ENCODE measurements around the gene ITSN1. TPM values are rescaled to one million over a fixed set of nuclear protein-coding genes. Genes with fewer than 3 reads are reported as not detected.
A peak's percentile ranks its signal among the peaks of the same experiment; 100 is the strongest.
"Not testable (repeated sequence)": the region's sequence is repeated elsewhere in the genome, so short reads cannot be mapped to it uniquely, and the experiment has no call there.

Gene ITSN1
- polyA plus RNA-seq, 1 donor from 2014 or later: 0.01 TPM

DNA sequence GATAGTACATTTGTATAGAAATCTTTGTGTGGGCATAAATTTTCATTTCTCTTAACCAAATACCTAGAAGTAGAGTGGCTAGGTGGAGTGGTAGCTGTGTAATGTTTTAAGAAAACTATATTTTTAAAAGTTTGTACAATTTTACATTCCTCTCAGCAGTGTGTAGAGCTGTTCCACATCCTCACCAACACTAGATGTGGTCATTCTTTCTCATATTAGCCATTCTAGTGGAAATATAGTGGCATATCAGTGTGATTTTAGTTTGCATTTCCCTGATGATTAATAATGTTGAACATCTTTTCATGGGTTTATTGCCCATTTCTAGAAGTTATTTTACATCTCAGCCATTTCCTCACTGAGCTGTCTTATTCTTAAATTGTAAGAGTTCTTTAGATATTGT, 65.5 kb downstream of the ITSN1 start:
- Mint-ChIP-seq H3K36me3 (peaks cover 10% of the 10 kb centered on the region), H3K27ac (no peak overlapping the region), H3K4me1 (peaks cover 0 to 2% (median 0%) of the 10 kb centered on the region in 3 donors), H3K27me3 (no peaks in the 10 kb centered on the region), H3K9me3 (peaks cover 4 to 13% (median 5%) of the 10 kb centered on the region in 3 donors), H3K4me3 (no peak overlapping the region)

DNA sequence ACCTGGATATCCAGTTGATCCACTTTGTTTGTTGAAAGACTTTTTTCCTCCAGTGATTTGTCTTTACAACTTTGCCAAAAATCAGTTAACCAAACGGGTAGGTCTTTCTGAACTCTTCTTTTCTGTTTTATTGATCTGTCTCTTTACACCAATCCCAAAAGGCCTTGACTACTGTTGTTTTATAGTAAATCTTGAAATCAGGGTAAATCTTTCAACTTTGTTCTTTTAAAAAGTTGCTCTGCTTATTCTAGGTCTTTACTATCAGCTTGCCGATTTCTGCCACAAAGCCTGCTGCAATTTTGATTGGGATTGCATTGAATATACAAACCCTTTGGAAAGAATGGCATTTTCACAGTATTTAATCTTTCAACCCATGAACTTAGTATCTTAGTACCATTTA, 66.6 kb downstream of the ITSN1 start:
- Mint-ChIP-seq H3K9me3 (peaks cover 4 to 13% (median 5%) of the 10 kb centered on the region in 3 donors), H3K4me1 (peaks cover 0 to 2% (median 0%) of the 10 kb centered on the region in 3 donors), H3K4me3 (no peak overlapping the region), H3K27me3 (no peaks in the 10 kb centered on the region), H3K27ac (no peak overlapping the region), H3K36me3 (peaks cover 10% of the 10 kb centered on the region)

DNA sequence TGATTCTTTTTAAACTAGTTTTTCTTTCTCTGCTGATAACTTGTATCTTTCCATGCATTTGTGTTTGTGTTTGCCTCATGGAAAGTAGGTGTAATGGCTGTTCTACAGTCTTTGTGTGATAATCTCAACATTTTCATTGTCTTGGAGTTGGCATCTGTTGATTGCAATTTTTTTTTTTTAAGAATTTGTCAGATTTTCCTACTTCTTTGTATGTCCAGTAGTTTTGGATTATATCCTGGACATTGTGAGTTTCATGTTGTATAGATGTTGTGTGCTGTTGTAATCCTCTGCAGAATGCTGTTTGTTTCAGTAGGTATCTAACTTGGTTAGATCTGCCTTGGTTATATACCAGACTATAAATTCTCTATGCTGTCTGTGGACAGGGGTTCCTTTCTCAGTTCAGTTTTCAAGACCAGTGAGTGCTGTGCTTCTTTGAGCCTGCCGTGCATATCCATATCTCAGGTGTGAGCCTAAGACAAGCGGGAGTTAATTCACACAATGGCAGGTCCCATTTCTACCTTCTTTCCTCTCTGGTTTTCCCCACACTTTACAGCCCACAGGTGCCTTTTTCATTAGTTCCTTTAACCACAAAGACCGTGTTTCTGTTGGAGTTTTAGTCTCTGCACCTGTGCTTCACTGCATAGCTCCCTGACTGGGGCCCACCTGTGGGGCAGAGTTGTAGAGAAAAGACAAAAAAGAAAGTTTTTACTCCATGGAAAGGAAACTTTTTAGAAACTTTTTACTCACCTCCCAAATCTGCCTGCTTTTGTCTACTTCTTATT, 69.9 kb downstream of the ITSN1 start:
- H3K4me3 Mint-ChIP-seq: no peak overlapping the region
- peaks cover 10% of the 10 kb centered on the region for H3K36me3 Mint-ChIP-seq
- H3K27ac Mint-ChIP-seq: no peak overlapping the region

DNA sequence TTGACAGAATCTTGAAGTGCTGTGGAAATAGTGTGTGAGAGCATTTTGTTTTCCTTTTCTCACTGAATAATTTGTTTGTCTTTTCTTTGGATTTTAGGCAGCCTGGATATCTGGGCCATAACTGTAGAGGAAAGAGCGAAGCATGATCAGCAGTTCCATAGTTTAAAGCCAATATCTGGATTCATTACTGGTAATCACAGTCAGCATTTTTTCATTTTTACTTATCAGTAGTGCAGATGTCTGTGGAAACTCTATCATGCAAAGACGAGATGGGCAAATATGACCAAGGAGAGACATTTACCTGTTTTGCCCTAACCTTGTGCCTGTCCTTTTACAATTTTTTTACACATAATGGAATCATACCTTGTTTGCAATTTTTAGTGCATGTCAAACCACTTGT, 78.8 kb downstream of the ITSN1 start:
- no peak overlapping the region for H3K4me3 Mint-ChIP-seq
- no peaks in the 10 kb centered on the region for H3K9me3 Mint-ChIP-seq
- H3K36me3 Mint-ChIP-seq: no peaks in the 10 kb centered on the region
- no peaks in the 10 kb centered on the region for H3K4me1 Mint-ChIP-seq
- H3K27me3 Mint-ChIP-seq: peaks cover 4% of the 10 kb centered on the region
- no peak overlapping the region for H3K27ac Mint-ChIP-seq

More for the DNA sequence above, 69.9 kb downstream of the ITSN1 start:
- Mint-ChIP-seq H3K27me3 (peaks cover 5% of the 10 kb centered on the region), H3K9me3 (peaks cover 4 to 13% (median 5%) of the 10 kb centered on the region in 3 donors), H3K4me1 (peaks cover 0 to 2% (median 0%) of the 10 kb centered on the region in 3 donors)

DNA sequence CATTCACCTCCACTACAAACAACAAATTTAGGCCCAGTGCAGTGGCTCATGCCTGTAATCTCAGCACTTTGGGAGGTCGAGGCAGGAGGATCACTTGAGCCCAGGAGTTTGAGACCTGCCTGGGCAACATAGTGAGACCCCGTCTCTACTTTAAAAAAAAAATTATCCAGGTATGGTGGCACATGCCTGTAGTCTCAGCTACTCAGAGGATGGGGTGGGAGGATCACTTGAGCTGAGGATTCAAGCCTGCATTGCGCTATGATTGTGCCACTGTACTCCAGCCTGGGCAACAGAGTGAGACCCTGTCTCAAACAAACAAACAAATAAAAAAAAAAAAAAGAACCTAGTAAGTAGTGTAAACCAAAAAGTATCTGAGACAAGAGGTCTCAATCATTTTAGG, 86.8 kb downstream of the ITSN1 start:
- H3K27ac Mint-ChIP-seq, H3K4me1 Mint-ChIP-seq, H3K36me3 Mint-ChIP-seq, H3K27me3 Mint-ChIP-seq, H3K4me3 Mint-ChIP-seq, H3K9me3 Mint-ChIP-seq: not testable (repeated sequence)

DNA sequence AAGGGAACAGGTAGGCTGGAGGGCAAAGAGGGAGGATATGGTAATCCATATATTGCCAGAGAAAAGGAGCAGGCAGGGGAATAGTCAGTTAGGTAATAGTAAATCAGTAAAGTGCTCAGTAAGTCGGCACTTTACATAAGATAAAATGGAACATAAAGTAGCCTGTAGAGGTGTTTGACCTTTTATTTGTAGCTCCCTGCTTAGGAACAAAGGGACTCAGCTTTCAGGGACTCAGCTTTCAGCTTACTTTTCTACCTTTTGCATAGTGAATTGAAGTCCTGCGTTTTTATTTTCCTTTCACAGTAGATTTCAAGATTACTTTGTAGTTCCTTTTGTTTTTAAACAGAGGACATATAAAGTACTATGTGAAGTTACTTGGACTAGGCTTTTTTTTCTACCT, 87.3 kb downstream of the ITSN1 start:
- Mint-ChIP-seq H3K9me3 (no peaks in the 10 kb centered on the region), H3K27me3 (peaks cover 3% of the 10 kb centered on the region), H3K4me1 (peaks cover 0 to 3% (median 0%) of the 10 kb centered on the region in 3 donors), H3K27ac (no peak overlapping the region), H3K36me3 (no peaks in the 10 kb centered on the region), H3K4me3 (no peak overlapping the region)

DNA sequence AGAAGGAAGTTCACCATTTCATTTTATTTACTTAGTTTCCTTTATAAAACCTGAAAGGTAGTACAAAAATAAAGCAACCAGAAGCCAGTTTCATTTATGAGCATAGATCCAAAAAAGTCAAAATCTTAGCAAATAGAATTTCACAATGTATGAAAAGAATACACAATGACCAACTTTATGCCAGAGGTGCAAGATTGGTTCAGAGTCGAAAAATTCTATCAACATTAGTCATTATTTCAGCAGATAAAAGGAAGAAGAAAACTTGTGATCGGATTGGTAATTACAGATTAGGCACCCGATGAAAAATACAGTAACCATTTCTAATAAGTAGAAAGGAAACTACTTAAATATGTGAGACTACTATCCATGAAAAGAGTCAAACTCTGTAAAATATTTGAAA, 89.1 kb downstream of the ITSN1 start:
- H3K4me3 Mint-ChIP-seq: no peak overlapping the region
- no peaks in the 10 kb centered on the region for H3K36me3 Mint-ChIP-seq
- no peak overlapping the region for H3K27ac Mint-ChIP-seq
- peaks cover 3% of the 10 kb centered on the region for H3K27me3 Mint-ChIP-seq
- peaks cover 0 to 5% (median 0%) of the 10 kb centered on the region in 3 donors for H3K4me1 Mint-ChIP-seq
- no peaks in the 10 kb centered on the region for H3K9me3 Mint-ChIP-seq

DNA sequence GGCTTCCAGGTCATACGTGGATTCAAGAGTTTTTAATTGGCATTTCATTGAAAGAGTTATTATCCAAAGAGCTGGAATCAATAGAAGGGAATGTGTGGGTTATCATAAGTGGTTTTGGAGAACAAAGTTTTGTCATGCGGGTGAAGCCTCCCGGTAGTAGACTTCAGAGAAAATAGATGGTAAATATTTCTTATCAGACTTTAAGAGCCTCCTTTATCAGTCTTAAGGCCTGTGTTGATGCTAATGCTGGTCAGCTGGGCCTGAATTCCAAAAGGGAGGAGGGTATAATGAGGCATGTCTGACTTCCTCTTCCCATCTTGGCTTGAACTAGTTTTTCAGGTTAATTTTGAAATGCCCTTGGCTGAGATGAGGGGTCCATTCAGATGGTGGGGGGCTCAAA, 89.7 kb downstream of the ITSN1 start:
- H3K4me1 Mint-ChIP-seq: peaks cover 0 to 5% (median 0%) of the 10 kb centered on the region in 3 donors
- H3K9me3 Mint-ChIP-seq: no peaks in the 10 kb centered on the region

DNA sequence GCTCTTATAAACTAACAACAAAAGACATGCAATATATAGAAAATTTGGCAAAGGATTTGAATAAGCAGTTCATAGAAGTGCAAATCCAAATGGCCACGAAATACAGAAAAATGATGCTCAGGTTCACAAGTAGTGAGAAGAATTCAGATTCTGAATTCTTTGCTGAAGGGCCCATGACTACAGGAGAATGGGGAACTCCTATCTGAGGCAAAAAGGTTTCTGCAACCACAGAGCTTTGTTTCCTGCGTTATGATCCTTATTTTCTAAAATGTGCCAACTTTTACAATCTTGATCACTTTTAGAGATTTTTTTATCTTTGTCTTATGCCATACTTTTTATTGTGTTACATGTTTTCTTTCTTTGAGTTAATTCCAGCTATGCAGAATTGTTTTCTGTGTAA, 91.3 kb downstream of the ITSN1 start:
- no peaks in the 10 kb centered on the region for H3K9me3 Mint-ChIP-seq
- no peaks in the 10 kb centered on the region for H3K27me3 Mint-ChIP-seq
- H3K36me3 Mint-ChIP-seq: peaks cover under 1% of the 10 kb centered on the region
- peaks cover 0 to 2% (median 0%) of the 10 kb centered on the region in 3 donors for H3K4me1 Mint-ChIP-seq
- H3K4me3 Mint-ChIP-seq: no peak overlapping the region
- no peak overlapping the region for H3K27ac Mint-ChIP-seq

More for the DNA sequence above, 89.7 kb downstream of the ITSN1 start:
- H3K27me3 Mint-ChIP-seq: peaks cover 3% of the 10 kb centered on the region
- peak overlapping the region in 1 of 4 donors; percentile 61 for H3K4me3 Mint-ChIP-seq
- H3K36me3 Mint-ChIP-seq: no peaks in the 10 kb centered on the region
- no peak overlapping the region for H3K27ac Mint-ChIP-seq

DNA sequence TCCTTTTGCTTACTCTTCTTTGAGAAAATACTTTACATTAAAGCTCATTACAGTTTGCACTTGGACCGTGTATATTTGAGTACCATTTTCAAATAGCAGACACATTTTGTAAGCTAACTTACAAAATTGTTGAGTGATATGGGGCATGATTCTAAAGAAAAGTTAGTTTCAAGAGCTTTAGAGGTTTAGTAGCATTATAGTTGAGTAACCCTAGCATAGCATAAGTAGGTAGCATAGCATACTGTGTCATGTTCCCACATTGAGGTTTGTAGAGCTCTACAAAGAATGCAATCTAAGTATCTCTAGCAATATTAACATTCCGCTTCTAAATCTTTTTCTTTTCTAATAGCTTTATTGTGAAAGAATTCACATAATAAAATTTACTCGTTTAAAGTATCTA, 92.0 kb downstream of the ITSN1 start:
- Mint-ChIP-seq H3K36me3 (peaks cover 1% of the 10 kb centered on the region), H3K4me3 (no peak overlapping the region), H3K27ac (no peak overlapping the region), H3K4me1 (peaks cover 0 to 2% (median 0%) of the 10 kb centered on the region in 3 donors), H3K9me3 (no peaks in the 10 kb centered on the region), H3K27me3 (no peaks in the 10 kb centered on the region)

DNA sequence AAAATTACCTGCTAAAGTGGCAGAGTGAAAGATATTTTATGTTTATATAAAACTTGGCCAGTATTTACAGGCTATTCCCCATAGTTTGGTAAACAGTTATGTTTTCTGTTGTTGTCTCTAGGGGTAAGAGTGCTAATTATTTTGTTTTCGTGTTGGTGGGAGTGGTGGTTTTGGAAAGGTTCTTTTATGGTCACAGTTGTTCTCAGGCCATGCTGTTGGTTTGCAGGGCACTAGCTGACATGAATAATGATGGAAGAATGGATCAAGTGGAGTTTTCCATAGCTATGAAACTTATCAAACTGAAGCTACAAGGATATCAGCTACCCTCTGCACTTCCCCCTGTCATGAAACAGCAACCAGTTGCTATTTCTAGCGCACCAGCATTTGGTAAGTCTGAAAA, 92.5 kb downstream of the ITSN1 start:
- Mint-ChIP-seq H3K36me3 (peaks cover 1% of the 10 kb centered on the region), H3K27ac (no peak overlapping the region), H3K4me3 (no peak overlapping the region), H3K9me3 (no peaks in the 10 kb centered on the region), H3K27me3 (no peaks in the 10 kb centered on the region), H3K4me1 (peaks cover 0 to 2% (median 0%) of the 10 kb centered on the region in 3 donors)

DNA sequence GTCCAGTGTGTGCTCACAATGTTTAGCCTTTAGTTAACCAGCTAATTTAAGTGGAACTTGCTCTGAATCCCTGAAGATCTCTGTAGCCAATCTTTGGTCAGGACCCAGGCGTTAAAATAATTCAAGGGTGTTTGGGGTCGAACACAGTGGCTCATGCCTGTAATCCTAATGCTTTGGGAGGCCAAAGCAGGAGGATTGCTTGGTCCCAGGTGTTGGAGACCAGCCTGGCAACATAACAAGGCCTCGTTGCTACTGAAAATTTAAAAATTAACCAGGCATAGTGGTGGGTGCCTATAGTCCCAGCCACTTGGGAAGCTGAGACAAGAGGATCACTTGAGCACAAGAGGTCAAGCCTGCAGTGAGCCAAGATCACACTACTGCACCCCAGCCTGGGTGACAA, 94.3 kb downstream of the ITSN1 start:
- H3K36me3 Mint-ChIP-seq: peaks cover 1% of the 10 kb centered on the region
- H3K9me3 Mint-ChIP-seq: peaks cover 0 to 2% (median 0%) of the 10 kb centered on the region in 3 donors
- no peaks in the 10 kb centered on the region for H3K27me3 Mint-ChIP-seq
- no peak overlapping the region for H3K4me3 Mint-ChIP-seq
- H3K27ac Mint-ChIP-seq: no peak overlapping the region
- H3K4me1 Mint-ChIP-seq: peaks cover 0 to 2% (median 0%) of the 10 kb centered on the region in 3 donors

DNA sequence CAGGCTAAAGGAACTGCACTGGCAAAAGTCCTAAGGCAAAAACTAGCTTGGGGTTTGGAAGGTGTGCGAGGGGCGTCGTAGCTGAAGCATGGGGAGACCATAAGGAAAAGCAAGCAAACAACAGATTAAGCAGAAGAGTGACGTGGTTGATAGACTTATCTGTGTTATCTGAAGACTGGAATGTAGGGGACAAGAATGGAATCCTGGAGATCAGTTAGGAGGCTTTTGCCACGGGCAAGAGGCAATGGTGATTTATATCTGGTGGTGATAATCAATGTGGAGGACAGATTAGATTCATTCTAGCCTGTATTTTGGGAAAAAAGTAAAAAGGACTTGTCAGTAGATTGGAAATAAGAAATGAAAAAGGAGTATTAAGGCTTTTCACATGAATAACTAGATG, 97.4 kb downstream of the ITSN1 start:
- Mint-ChIP-seq H3K27ac (no peak overlapping the region), H3K27me3 (peaks cover 2% of the 10 kb centered on the region), H3K36me3 (peaks cover 1% of the 10 kb centered on the region), H3K4me3 (no peak overlapping the region), H3K4me1 (peaks cover 0 to 2% (median 0%) of the 10 kb centered on the region in 3 donors), H3K9me3 (peaks cover 0 to 4% (median 2%) of the 10 kb centered on the region in 3 donors)

DNA sequence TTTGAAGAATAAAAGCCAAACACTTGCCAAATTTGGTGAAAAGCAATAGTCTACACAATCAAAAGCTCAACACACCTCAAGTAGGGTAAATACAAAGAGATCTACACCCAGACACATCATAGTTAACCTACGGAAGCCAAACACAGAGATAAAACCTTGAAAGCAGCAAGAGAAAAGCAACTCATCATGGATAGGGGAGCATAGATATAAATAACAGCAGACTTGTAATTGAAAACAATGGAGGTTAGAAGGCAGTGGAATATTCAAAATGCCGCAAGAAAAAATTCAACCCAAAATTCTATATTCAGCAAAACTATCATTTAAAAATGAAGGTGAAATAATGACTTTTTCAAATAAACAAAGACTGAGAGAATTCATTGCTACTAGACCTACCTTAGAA, 105.1 kb downstream of the ITSN1 start:
- H3K4me3 Mint-ChIP-seq: no peak overlapping the region
- H3K27me3 Mint-ChIP-seq: peaks cover 5% of the 10 kb centered on the region
- peaks cover 7 to 20% (median 14%) of the 10 kb centered on the region in 3 donors for H3K9me3 Mint-ChIP-seq
- H3K27ac Mint-ChIP-seq: no peak overlapping the region
- no peaks in the 10 kb centered on the region for H3K36me3 Mint-ChIP-seq
- no peaks in the 10 kb centered on the region for H3K4me1 Mint-ChIP-seq

DNA sequence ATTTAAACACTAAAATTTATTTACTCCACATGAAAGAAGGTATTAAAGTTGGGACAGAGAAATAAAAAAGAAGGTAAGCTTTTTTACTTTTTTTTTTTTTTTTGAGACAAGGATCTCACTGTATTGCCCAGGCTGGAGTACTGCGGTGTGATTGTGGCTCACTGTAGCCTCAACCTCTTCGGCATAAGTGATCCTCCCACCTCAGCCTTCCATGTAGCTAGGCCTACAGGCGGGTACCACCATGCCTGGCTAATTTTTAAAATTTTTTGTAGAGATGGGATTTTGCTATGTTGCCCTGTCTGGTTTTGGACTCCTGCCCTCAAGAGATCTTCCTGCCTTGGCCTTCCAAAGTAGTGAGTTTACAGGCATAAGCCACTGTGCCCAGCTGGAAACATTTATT, 106.6 kb downstream of the ITSN1 start:
- peaks cover 6% of the 10 kb centered on the region for H3K27me3 Mint-ChIP-seq
- H3K4me1 Mint-ChIP-seq: no peaks in the 10 kb centered on the region
- no peaks in the 10 kb centered on the region for H3K36me3 Mint-ChIP-seq
- H3K4me3 Mint-ChIP-seq: no peak overlapping the region
- H3K9me3 Mint-ChIP-seq: peaks cover 4 to 20% (median 14%) of the 10 kb centered on the region in 3 donors
- H3K27ac Mint-ChIP-seq: no peak overlapping the region

DNA sequence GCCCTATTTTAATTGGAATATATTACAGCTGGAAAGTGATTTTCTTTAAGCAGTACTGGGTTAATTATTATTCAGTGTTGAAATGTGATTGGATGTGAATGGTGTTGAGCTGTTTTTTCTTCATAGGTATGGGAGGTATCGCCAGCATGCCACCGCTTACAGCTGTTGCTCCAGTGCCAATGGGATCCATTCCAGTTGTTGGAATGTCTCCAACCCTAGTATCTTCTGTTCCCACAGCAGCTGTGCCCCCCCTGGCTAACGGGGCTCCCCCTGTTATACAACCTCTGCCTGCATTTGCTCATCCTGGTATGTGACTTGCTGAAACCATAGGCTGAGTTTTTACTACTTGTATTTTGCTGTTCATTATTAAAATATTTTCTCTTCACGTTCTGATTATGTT, 107.7 kb downstream of the ITSN1 start:
- Mint-ChIP-seq H3K4me3 (no peak overlapping the region), H3K9me3 (peaks cover 2 to 19% (median 14%) of the 10 kb centered on the region in 3 donors), H3K27ac (no peak overlapping the region), H3K36me3 (no peaks in the 10 kb centered on the region), H3K27me3 (peaks cover 5% of the 10 kb centered on the region), H3K4me1 (no peaks in the 10 kb centered on the region)

Measured in IgD-negative memory B cell (primary cell).